HUES6 (cell line): ENCODE results near the gene SRGAP1.
A peak's percentile ranks its signal among the peaks of the same experiment; 100 is the strongest.
"Not testable (repeated sequence)": the region's sequence is repeated elsewhere in the genome, so short reads cannot be mapped to it uniquely, and the experiment has no call there.

Experiments used
- H3K27ac ChIP-seq: 2 replicates; pipeline ENCODE4 v1.7.0; 2013; ENCODE audit warnings: low read depth, mild to moderate bottlenecking, low read length, inconsistent platforms
- H3K27me3 ChIP-seq: 2 replicates; pipeline ENCODE4 v1.6.1; 2013; ENCODE audit warnings: low read length; ENCODE audit not compliant: control insufficient read depth, insufficient read depth
- H3K36me3 ChIP-seq: 2 replicates; pipeline ENCODE4 v1.6.1; 2013; ENCODE audit warnings: low read length; ENCODE audit not compliant: control insufficient read depth, insufficient read depth
- H3K4me1 ChIP-seq: 2 replicates; pipeline ENCODE4 v1.6.1; 2013; ENCODE audit warnings: low read length; ENCODE audit not compliant: control insufficient read depth, insufficient read depth
- H3K4me3 ChIP-seq: 2 replicates; pipeline ENCODE4 v1.5.1; 2013; ENCODE audit warnings: low read depth, low read length
- H3K9ac ChIP-seq: one replicate; pipeline ENCODE4 v1.6.1; 2013; ENCODE audit warnings: mild to moderate bottlenecking, low read length
- H3K9me3 ChIP-seq: 2 replicates; pipeline ENCODE4 v1.6.1; 2013; ENCODE audit warnings: low read depth, low read length; ENCODE audit not compliant: control insufficient read depth, insufficient read depth

SRGAP1 gene

DNA sequence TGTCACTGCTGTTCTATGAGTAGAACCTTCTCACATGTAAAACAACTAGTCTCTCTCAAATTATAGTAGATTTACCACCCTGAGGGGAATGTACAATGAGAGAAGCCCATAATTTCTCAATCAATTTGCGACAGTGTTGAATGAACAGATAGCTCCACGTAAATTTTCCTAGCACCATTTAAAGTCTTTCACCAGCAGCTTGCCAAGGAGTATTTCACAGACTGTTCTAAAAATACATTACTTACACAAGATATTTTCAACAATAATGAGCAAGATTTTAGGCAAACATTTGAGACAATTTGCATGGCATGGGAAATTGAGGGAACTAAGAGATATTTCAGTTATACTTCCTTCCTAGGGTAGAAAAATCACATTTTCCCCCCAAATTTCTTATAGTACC is 226.0 kb downstream of the SRGAP1 start:
- Histone ChIP-seq H3K9ac (no peak overlapping the region), H3K9me3 (peaks cover 10% of the 10 kb centered on the region), H3K36me3 (no peaks in the 10 kb centered on the region; the same call in 1 of the 2 replicates), H3K27ac (no peak overlapping the region), H3K4me3 (no peak overlapping the region), H3K27me3 (no peaks in the 10 kb centered on the region), H3K4me1 (no peaks in the 10 kb centered on the region)

DNA sequence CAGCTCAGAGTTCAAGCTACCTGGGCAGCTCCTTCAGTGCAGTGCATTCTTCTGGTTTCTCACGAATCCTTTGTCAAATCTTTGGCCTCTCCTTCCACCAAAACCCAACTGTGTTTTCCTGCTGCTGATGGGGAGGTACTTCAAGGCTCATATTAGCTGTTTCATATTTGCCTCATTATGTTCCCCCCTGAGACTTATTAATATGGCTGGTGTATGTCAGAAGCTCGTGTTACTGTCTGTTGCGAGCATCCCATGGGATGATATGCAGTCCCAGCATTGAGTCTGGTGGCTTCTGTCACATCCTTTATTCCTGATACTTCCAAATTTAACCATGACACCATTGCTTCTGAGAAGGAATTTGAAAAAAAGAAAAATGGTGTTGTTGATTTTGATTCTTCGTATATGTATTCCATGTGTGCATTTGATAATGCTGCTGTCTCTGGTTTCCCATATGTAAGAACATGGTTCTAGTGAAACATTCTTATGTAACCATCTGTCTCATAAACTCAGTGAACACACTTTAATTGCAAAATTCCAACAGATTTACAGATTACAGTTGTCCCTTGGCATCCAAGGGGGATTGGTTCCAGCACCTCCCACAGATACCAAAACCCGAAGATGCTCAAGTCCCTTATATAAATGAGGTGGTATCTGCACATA is 228.5 kb downstream of the SRGAP1 start:
- Histone ChIP-seq H3K27me3 (no peaks in the 10 kb centered on the region), H3K9ac (no peak overlapping the region), H3K9me3 (peaks cover 16% of the 10 kb centered on the region)

DNA sequence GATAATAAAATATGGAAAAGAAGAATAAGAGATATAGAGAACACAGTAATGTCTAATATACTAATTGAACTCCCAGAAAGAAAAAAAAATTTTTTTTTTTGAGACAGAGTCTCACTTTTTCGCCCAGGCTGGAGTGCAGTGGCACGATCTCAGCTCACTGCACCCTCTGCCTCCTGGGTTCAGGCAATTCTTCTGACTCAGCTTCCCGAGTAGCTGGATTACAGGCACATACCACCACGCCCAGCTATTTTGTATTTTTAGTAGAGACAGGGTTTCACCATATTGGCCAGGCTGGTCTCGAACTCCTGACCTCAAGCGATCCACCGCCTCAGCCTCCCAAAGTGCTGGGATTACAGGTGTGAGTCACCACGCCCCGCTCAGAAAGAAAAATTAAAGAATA is 232.1 kb downstream of the SRGAP1 start:
- H3K4me3 ChIP-seq, H3K27ac ChIP-seq, H3K36me3 ChIP-seq, H3K9ac ChIP-seq, H3K27me3 ChIP-seq: not testable (repeated sequence)
- Histone ChIP-seq H3K4me1 (peaks cover 12% of the 10 kb centered on the region), H3K9me3 (peaks cover 16% of the 10 kb centered on the region)

More for the DNA sequence above, 228.5 kb downstream of the SRGAP1 start:
- H3K4me1 ChIP-seq = peaks cover 2% of the 10 kb centered on the region; the same call in 1 of the 2 replicates
- H3K36me3 ChIP-seq = no peaks in the 10 kb centered on the region; the same call in 1 of the 2 replicates
- no peak overlapping the region for H3K27ac ChIP-seq
- H3K4me3 ChIP-seq = no peak overlapping the region

DNA sequence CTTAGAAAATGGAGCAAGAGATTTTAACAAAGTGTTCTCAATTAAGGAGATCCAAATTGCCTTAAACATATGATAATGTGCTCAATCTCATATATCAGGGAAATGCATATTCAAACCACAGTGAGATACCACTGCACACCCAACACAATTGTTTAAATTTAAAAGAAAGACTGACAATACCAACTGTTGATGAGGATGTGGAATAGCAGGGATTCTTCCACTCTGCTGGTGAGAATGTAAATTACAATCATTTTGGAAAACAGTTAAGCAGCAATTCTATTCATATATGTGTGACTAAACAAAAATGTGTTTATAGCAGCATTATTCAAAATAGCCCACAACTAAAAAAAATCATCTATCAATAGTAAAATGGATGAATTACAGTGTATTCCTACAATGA is 233.4 kb downstream of the SRGAP1 start:
- H3K4me1 ChIP-seq = peaks cover 12% of the 10 kb centered on the region

DNA sequence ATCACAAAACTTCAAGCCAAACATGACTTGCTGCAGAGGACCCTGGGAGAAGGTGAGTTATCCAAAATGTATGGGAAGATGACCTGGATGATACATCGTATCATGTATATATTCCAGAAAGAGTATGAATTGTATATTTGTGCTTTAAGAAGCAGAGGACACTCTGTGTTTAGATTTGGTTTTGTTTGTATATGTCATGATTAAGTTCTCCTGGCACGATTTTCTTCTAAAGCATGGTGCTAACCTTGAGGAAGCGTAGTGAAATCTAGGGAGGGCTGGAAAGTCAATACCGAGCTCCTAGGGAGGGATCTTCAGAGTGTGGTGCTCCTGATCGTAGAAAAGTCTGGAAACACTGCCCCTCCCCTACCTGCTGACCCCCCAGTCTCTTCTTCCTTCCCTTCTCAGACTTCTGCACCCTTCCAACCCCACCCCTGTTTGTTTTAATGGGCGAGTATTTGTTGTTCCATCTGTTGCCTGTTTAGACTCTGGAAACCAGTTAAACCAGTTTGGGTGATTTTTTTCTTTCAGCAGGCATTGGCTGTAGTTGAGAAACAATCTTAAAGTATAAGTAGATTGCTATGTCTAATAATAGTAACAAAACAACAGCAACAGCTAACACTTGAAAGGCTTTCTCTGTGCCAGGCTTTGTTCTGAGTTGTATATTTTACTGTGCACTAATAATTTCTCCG is 236.0 kb downstream of the SRGAP1 start:
- Histone ChIP-seq H3K27me3 (no peaks in the 10 kb centered on the region), H3K9me3 (peaks cover 6% of the 10 kb centered on the region; the same call in 1 of the 2 replicates), H3K4me3 (no peak overlapping the region), H3K36me3 (no peaks in the 10 kb centered on the region; the same call in 1 of the 2 replicates), H3K27ac (no peak overlapping the region), H3K9ac (no peak overlapping the region), H3K4me1 (peaks cover 12% of the 10 kb centered on the region)

More for the DNA sequence above, 233.4 kb downstream of the SRGAP1 start:
- H3K4me3 ChIP-seq = no peak overlapping the region
- H3K36me3 ChIP-seq = no peaks in the 10 kb centered on the region; the same call in 1 of the 2 replicates
- H3K9ac ChIP-seq = no peak overlapping the region
- no peaks in the 10 kb centered on the region for H3K27me3 ChIP-seq
- H3K27ac ChIP-seq = no peak overlapping the region
- peaks cover 16% of the 10 kb centered on the region for H3K9me3 ChIP-seq

DNA sequence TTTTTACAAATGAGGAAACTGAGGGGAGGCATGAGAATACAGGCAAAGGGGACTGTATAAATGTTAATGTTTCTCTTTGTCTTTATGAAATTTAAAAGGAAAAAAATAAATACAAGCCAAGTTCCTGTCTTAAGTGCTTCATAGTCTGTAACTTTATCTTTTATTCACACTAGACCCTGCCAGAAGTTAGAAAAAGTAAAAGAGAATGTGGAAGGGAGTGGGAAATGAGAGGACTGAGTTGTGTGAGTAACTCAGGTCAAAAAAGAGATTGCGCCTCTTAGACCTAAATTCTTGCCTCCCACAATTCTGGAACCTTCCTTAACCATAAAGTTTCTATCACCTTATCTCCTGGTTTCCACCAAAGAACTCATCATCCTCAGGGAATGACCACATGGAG is 236.5 kb downstream of the SRGAP1 start:
- Histone ChIP-seq H3K27ac (0 out of 2 replicates have a peak overlapping the region, but pooled peaks have one; percentile 25), H3K9ac (no peak overlapping the region), H3K9me3 (peaks cover 1% of the 10 kb centered on the region; the same call in 1 of the 2 replicates), H3K36me3 (no peaks in the 10 kb centered on the region; the same call in 1 of the 2 replicates), H3K4me1 (peaks cover 12% of the 10 kb centered on the region), H3K4me3 (no peak overlapping the region), H3K27me3 (no peaks in the 10 kb centered on the region)

DNA sequence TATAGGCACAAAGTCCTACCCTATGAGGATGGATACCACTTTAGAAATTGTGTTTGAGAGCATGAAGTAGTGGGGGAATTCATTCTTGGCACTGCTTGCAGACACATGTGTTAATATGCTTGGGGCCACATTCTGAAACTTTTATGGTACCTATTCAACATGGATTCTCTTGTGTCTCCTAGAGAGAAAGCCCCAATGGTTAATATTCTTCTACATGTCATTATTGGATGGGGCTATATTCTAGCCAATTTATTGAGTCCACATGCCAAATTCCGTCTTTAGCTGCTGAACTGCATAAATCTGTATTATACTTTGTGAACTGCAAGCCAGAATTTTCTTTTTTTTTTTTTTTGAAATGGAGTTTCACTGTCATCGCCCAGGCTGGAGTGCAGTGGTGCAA is 237.6 kb downstream of the SRGAP1 start:
- H3K9me3 ChIP-seq = no peaks in the 10 kb centered on the region
- H3K4me1 ChIP-seq = peaks cover 12% of the 10 kb centered on the region
- no peaks in the 10 kb centered on the region; the same call in 1 of the 2 replicates for H3K36me3 ChIP-seq
- H3K4me3 ChIP-seq = no peak overlapping the region
- no peak overlapping the region for H3K27ac ChIP-seq
- no peak overlapping the region for H3K9ac ChIP-seq
- H3K27me3 ChIP-seq = no peaks in the 10 kb centered on the region

DNA sequence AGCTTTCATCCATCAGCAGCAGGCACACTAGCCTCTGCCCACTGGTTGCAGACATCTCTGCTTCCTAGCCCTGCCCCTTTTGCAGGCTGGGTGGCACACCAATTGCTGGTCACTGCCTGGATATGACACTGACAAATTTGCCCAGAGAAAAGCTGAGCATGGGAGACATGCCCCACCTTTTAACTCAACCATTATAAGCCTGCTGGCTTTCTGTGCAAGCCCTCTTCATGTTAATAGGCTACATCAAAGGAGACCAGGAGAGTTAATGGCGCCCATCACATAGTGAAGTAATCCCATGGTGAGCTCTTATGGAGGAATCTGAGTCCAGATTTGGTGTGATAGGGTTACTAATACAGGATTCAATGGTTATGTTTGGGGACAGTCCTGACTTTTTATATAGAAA is 238.4 kb downstream of the SRGAP1 start:
- Histone ChIP-seq H3K9me3 (no peaks in the 10 kb centered on the region), H3K36me3 (no peaks in the 10 kb centered on the region; the same call in 1 of the 2 replicates), H3K27ac (no peak overlapping the region), H3K9ac (no peak overlapping the region), H3K27me3 (no peaks in the 10 kb centered on the region), H3K4me1 (peaks cover 10% of the 10 kb centered on the region), H3K4me3 (no peak overlapping the region)

DNA sequence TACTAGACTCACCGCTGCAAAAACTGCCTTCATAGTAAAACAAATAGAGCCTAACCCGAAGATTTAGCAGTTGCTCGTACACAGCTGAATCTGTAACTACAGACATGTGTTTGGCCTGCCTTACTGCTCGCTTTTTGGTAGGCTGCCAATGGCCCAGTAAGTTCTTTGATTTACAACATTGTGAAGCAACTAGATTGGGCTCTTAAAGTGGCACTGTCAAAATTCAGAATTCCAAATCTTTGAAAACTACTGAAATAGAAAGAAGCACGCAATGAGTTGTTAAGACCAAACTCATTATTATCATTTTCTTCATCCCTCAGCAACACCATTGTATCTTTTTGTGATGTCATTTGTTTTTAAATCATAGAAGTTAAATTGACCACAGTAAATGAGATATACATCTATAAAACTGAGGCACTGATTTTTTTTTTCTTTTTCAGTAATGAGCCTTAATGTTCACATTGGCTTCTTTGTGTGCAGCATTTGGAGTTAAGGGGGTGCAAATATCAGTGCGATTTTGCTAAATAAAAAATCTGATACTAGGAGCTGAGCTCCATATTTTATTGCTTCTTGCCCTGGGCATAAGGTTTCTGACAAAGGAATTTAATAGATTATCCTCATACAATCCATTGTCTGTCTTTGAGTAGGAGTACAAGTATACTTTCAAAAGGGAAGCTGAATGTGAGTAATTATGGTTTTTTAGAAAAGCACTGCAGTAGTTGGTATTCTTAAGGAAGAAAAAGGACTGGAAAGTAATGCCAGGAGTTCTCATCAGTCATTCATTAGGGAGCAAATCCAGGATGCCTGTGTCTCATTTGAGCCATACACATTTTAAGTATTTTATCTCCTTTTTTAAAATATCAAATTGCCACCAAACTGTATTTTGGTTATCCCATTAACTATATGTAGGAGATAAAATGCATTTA is 239.0 kb downstream of the SRGAP1 start:
- H3K4me1 ChIP-seq = peaks cover 15% of the 10 kb centered on the region
- no peak overlapping the region for H3K9ac ChIP-seq
- H3K4me3 ChIP-seq = no peak overlapping the region
- no peaks in the 10 kb centered on the region; the same call in 1 of the 2 replicates for H3K36me3 ChIP-seq
- H3K9me3 ChIP-seq = no peaks in the 10 kb centered on the region
- no peak overlapping the region for H3K27ac ChIP-seq
- H3K27me3 ChIP-seq = no peaks in the 10 kb centered on the region

DNA sequence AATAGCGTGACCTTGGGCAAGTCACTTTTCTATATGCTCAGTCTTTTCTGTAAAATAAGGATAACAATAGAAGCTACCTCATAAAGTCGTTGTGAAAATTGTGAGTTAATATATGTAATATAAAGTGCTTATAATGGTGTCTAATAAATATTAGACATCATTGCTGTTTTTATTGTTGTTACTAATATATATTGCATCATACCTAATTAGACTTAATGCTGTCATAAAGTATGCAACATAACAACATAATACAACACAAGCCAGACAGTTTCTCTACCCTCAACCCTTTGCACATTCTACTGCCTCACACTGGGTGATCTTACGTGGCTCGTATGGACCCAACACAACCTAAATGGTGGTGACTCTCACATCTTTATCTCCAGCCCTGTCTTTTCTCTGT is 240.7 kb downstream of the SRGAP1 start:
- Histone ChIP-seq H3K27me3 (no peaks in the 10 kb centered on the region), H3K27ac (no peak overlapping the region), H3K9ac (no peak overlapping the region), H3K9me3 (no peaks in the 10 kb centered on the region), H3K4me1 (peaks cover 20% of the 10 kb centered on the region), H3K4me3 (no peak overlapping the region), H3K36me3 (no peaks in the 10 kb centered on the region; the same call in 1 of the 2 replicates)
